HCT116 (cell line): ENCODE data around the gene TRIM5. TPM values are rescaled to one million over a fixed set of nuclear protein-coding genes. Genes with fewer than 3 reads are reported as not detected.

Experiments used
- ATAC-seq: fragments of 200-7000 bp; cut with Tn5 transposase; 2 replicates; pipeline ENCODE4 v1.9.1; 2020; ENCODE audit warnings: mild to moderate bottlenecking, moderate library complexity
- BruUV-seq: library from RNA; stranded (reverse); fragments of 400-500 nt; replicated peaks from 2 replicates; lab custom pipeline; 2021; lab: Mats Ljungman, UMichigan
- CTCF ChIA-PET: fragments of 300-600 bp; sonication (Branson Sonifier 250); formaldehyde crosslinking; loops from one replicate; lab custom pipeline; 2021; ENCODE audit warnings: antibody characterized with exemption; lab: Charles Lee
- POLR2A ChIA-PET: fragments of 300-600, 350-600 bp; sonication (Branson Sonifier 250); formaldehyde crosslinking; loops from one replicate; lab custom pipeline; 2021; ENCODE audit warnings: antibody characterized with exemption; lab: Charles Lee
- RAD21 ChIA-PET, 2 experiments: fragments of 300-600 bp; sonication (Branson Sonifier 250); formaldehyde crosslinking; loops; one replicate each; lab custom pipeline; 2023; ENCODE audit warnings: low total read pairs in 2 of 2; ENCODE audit not compliant: uncharacterized antibody in 2 of 2, unreplicated experiment in 2 of 2, low non-redundant PET in 1 of 2; lab: Charles Lee
- DNase-seq: peaks from one replicate; pipeline ENCODE4 v3.0.0-alpha.2; 2010; ENCODE audit warnings: low read depth, low spot score
- H2AFZ ChIP-seq: fragments of 200-600 bp; shearing (Covaris generic), sonication (generic); 2 replicates; pipeline ENCODE4 v1.6.1; 2017; ENCODE audit warnings: low read depth, mixed run types, mixed read lengths, antibody characterized with exemption, low read length; ENCODE audit not compliant: poor library complexity, severe bottlenecking
- H3K27ac ChIP-seq: 2 replicates; pipeline ENCODE4 v1.5.1; 2012; ENCODE audit warnings: low read depth, low read length
- H3K27me3 ChIP-seq: fragments of 200-600 bp; sonication (generic); 2 replicates; pipeline ENCODE4 v1.6.1; 2016; ENCODE audit warnings: mixed run types, low read length, mixed read lengths; ENCODE audit not compliant: insufficient read depth
- H3K36me3 ChIP-seq, 2 experiments: fragments of 200-500 bp in 1 of 2; fragments of 200-600 bp in 1 of 2; sonication (Bioruptor generic) in 1 of 2; sonication (generic) in 1 of 2; 2 replicates each; pipeline versions ENCODE4 v1.5.1 to v1.6.1; 2014 to 2016; ENCODE audit warnings: low read length in 2 of 2, inconsistent platforms in 1 of 2, mixed read lengths in 1 of 2, mixed run types in 1 of 2; ENCODE audit not compliant: insufficient read depth in 2 of 2, control insufficient read depth in 1 of 2
- H3K4me1 ChIP-seq, 2 experiments: fragments of 200-600 bp in 1 of 2; sonication (generic) in 1 of 2; 2 replicates each; pipeline versions ENCODE4 v1.5.1 to v1.6.1; 2012 to 2017; ENCODE audit warnings: low read length in 2 of 2, inconsistent platforms in 1 of 2, mild to moderate bottlenecking in 1 of 2, mixed read lengths in 1 of 2, mixed run types in 1 of 2, moderate library complexity in 1 of 2; ENCODE audit not compliant: insufficient read depth in 2 of 2, control insufficient read depth in 1 of 2
- H3K4me2 ChIP-seq: fragments of 200-600 bp; sonication (generic); 2 replicates; pipeline ENCODE4 v1.6.1; 2017; ENCODE audit warnings: mixed run types, low read length, mixed read lengths
- H3K4me3 ChIP-seq, 2 experiments: fragments of 200-600 bp in 1 of 2; sonication (generic) in 1 of 2; replicated peaks in 1 of 2; 2 replicates each; pipeline ENCODE4 v1.5.1; 2011 to 2016; ENCODE audit warnings: low read length in 2 of 2, control low read depth in 1 of 2, low read depth in 1 of 2, mild to moderate bottlenecking in 1 of 2, mixed read lengths in 1 of 2, mixed run types in 1 of 2
- H3K79me2 ChIP-seq: fragments of 200-600 bp; sonication (generic); 2 replicates; pipeline ENCODE4 v1.6.1; 2017; ENCODE audit warnings: mild to moderate bottlenecking, mixed run types, low read length, moderate library complexity, mixed read lengths; ENCODE audit not compliant: insufficient read depth
- H3K9ac ChIP-seq: fragments of 200-600 bp; sonication (generic); 2 replicates; pipeline ENCODE4 v1.6.1; 2016; ENCODE audit warnings: low read length, mixed read lengths
- H3K9me2 ChIP-seq: fragments of 200-600 bp; sonication (generic), shearing (Covaris generic); 2 replicates; pipeline ENCODE4 v1.6.1; 2017; ENCODE audit warnings: mixed run types, mild to moderate bottlenecking, moderate library complexity; ENCODE audit not compliant: insufficient read depth
- H3K9me3 ChIP-seq, 2 experiments: fragments of 200-500 bp in 1 of 2; fragments of 200-600 bp in 1 of 2; sonication (Bioruptor generic) in 1 of 2; sonication (generic) in 1 of 2; 2 replicates each; pipeline ENCODE4 v1.6.1; 2014 to 2017; ENCODE audit warnings: low read length in 2 of 2, mixed read lengths in 2 of 2, inconsistent platforms in 1 of 2, low read depth in 1 of 2, mild to moderate bottlenecking in 1 of 2, mixed run types in 1 of 2, moderate library complexity in 1 of 2; ENCODE audit not compliant: control insufficient read depth in 1 of 2, insufficient read depth in 1 of 2
- H4K20me1 ChIP-seq: fragments of 200-600 bp; sonication (generic), shearing (Covaris generic); 2 replicates; pipeline ENCODE4 v1.6.1; 2017; ENCODE audit warnings: mixed run types, mild to moderate bottlenecking, moderate library complexity; ENCODE audit not compliant: insufficient read depth
- CBX3 ChIP-seq: IDR thresholded peaks from 2 replicates; pipeline ENCODE4 v1.6.1; 2012; ENCODE audit warnings: low read depth
- CEBPB ChIP-seq: IDR thresholded peaks from 2 replicates; pipeline ENCODE4 v1.6.1; 2012; ENCODE audit warnings: low read depth
- EGR1 ChIP-seq: IDR thresholded peaks from 2 replicates; pipeline ENCODE4 v1.6.1; 2012; ENCODE audit warnings: low read depth
- EZH2 ChIP-seq: fragments of 200-600 bp; sonication (generic); IDR thresholded peaks from 2 replicates; pipeline ENCODE4 v1.6.1; 2017; ENCODE audit warnings: antibody characterized with exemption, mixed run types
- EZH2phosphoT487 ChIP-seq: fragments of 200-600 bp; IDR thresholded peaks from 2 replicates; pipeline ENCODE4 v1.6.1; 2018; ENCODE audit warnings: antibody characterized with exemption, borderline replicate concordance
- FOSL1 ChIP-seq: IDR thresholded peaks from 2 replicates; pipeline ENCODE4 v1.6.1; 2012; ENCODE audit warnings: low read depth
- POLR2A ChIP-seq: IDR thresholded peaks from 2 replicates; pipeline ENCODE4 v1.7.0; 2011; ENCODE audit warnings: borderline replicate concordance; ENCODE audit not compliant: insufficient read depth, insufficient read length; ENCODE audit errors: extremely low read depth
- POLR2AphosphoS5 ChIP-seq: IDR thresholded peaks from 2 replicates; pipeline ENCODE4 v1.6.1; 2011; ENCODE audit warnings: mild to moderate bottlenecking, low read depth, low read length, moderate library complexity
- SIN3A ChIP-seq: IDR thresholded peaks from 2 replicates; pipeline ENCODE4 v1.6.1; 2012; ENCODE audit warnings: low read depth
- SP1 ChIP-seq: IDR thresholded peaks from 2 replicates; pipeline ENCODE4 v1.6.1; 2012; ENCODE audit warnings: low read depth
- SRF ChIP-seq: IDR thresholded peaks from 2 replicates; pipeline ENCODE4 v1.6.1; 2012; ENCODE audit warnings: low read depth
- YY1 ChIP-seq: IDR thresholded peaks from 2 replicates; pipeline ENCODE4 v1.6.1; 2011; ENCODE audit warnings: low read length, low read depth, moderate library complexity, mild to moderate bottlenecking; ENCODE audit not compliant: insufficient replicate concordance; ENCODE audit errors: extremely low read depth
- ZFX ChIP-seq: fragments of 450-650 bp; IDR thresholded peaks from 2 replicates; pipeline ENCODE4 v1.6.1; 2017
- ZNF274 ChIP-seq: fragments of 200-500 bp; sonication (Bioruptor generic); IDR thresholded peaks from 2 replicates; pipeline ENCODE4 v1.6.1; 2014; ENCODE audit warnings: mild to moderate bottlenecking, low read depth, low read length, inconsistent platforms
- intact Hi-C: fragments of 100-400 bp; cut with micrococcal nuclease; formaldehyde crosslinking; loops from 2 replicates; pipeline ENCODE4 v1.10.0; 2022
- total RNA-seq: library from RNA; stranded (reverse); gene quantifications from one replicate; pipeline ENCODE4 v1.2.1, GENCODE V29; 2021; ENCODE audit not compliant: unreplicated experiment
- TF ChIP-seq, protein P1 (sequence below): IDR thresholded peaks from 2 replicates; pipeline ENCODE4 v1.6.1; 2012; ENCODE audit warnings: low read depth
- TF ChIP-seq, protein P2 (sequence below): IDR thresholded peaks from 2 replicates; pipeline ENCODE4 v1.6.1; 2011; ENCODE audit warnings: mild to moderate bottlenecking, low read length, moderate library complexity; ENCODE audit not compliant: insufficient replicate concordance; ENCODE audit errors: extremely low read depth

Gene TRIM5
- total RNA-seq, 1 experiment from 2014 or later, result 13.7 TPM

DNA sequence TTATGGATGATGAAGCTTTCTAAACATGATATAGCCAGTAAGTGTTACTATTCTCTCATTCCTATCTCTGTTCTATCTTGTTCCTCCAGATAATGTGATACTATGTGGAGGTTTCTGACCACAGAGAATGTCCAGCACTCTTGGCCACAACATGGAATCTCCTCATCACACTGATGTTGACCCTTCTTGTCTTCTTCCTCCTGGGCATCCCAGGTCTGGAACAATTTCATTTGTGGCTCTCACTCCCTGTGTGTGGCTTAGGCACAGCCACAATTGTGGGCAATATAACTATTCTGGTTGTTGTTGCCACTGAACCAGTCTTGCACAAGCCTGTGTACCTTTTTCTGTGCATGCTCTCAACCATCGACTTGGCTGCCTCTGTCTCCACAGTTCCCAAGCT is 41.5 kb upstream of the TRIM5 start:
- Histone ChIP-seq H2AFZ (no peak overlapping the region), H3K9me3 (no peaks in the 10 kb centered on the region), H3K79me2 (no peaks in the 10 kb centered on the region), H3K27me3 (peaks cover 85% of the 10 kb centered on the region), H4K20me1 (no peaks in the 10 kb centered on the region), H3K4me3 (no peak overlapping the region), H3K4me1 (no peaks in the 10 kb centered on the region), H3K9ac (no peak overlapping the region), H3K27ac (no peak overlapping the region), H3K4me2 (no peak overlapping the region), H3K9me2 (no peaks in the 10 kb centered on the region), H3K36me3 (no peaks in the 10 kb centered on the region)
- BruUV-seq, result no TSS peak
- ChIA-PET POLR2A (no interaction called here), CTCF (no interaction called here), RAD21 (no interaction called here)
- intact Hi-C loops, result no loop called here
- DNase-seq, result no peak
- no peak for TF ChIP-seq CEBPB
- TF ChIP-seq POLR2AphosphoS5, result no peak
- no peak for TF ChIP-seq SIN3A
- no peak for TF ChIP-seq FOSL1
- TF ChIP-seq CBX3, result no peak
- no peak for TF ChIP-seq ZNF274
- no peak for TF ChIP-seq SRF
- no peak for TF ChIP-seq EZH2
- TF ChIP-seq, protein P1, sequence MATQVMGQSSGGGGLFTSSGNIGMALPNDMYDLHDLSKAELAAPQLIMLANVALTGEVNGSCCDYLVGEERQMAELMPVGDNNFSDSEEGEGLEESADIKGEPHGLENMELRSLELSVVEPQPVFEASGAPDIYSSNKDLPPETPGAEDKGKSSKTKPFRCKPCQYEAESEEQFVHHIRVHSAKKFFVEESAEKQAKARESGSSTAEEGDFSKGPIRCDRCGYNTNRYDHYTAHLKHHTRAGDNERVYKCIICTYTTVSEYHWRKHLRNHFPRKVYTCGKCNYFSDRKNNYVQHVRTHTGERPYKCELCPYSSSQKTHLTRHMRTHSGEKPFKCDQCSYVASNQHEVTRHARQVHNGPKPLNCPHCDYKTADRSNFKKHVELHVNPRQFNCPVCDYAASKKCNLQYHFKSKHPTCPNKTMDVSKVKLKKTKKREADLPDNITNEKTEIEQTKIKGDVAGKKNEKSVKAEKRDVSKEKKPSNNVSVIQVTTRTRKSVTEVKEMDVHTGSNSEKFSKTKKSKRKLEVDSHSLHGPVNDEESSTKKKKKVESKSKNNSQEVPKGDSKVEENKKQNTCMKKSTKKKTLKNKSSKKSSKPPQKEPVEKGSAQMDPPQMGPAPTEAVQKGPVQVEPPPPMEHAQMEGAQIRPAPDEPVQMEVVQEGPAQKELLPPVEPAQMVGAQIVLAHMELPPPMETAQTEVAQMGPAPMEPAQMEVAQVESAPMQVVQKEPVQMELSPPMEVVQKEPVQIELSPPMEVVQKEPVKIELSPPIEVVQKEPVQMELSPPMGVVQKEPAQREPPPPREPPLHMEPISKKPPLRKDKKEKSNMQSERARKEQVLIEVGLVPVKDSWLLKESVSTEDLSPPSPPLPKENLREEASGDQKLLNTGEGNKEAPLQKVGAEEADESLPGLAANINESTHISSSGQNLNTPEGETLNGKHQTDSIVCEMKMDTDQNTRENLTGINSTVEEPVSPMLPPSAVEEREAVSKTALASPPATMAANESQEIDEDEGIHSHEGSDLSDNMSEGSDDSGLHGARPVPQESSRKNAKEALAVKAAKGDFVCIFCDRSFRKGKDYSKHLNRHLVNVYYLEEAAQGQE, result no peak
- TF ChIP-seq EZH2phosphoT487, result no peak
- no peak for TF ChIP-seq YY1
- TF ChIP-seq SP1, result no peak
- TF ChIP-seq EGR1, result no peak
- TF ChIP-seq, protein P2, sequence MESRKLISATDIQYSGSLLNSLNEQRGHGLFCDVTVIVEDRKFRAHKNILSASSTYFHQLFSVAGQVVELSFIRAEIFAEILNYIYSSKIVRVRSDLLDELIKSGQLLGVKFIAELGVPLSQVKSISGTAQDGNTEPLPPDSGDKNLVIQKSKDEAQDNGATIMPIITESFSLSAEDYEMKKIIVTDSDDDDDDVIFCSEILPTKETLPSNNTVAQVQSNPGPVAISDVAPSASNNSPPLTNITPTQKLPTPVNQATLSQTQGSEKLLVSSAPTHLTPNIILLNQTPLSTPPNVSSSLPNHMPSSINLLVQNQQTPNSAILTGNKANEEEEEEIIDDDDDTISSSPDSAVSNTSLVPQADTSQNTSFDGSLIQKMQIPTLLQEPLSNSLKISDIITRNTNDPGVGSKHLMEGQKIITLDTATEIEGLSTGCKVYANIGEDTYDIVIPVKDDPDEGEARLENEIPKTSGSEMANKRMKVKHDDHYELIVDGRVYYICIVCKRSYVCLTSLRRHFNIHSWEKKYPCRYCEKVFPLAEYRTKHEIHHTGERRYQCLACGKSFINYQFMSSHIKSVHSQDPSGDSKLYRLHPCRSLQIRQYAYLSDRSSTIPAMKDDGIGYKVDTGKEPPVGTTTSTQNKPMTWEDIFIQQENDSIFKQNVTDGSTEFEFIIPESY, result no peak
- no peak for TF ChIP-seq POLR2A
- no peak for TF ChIP-seq ZFX
- ATAC-seq, result no peak
